ENCODE results near the gene MICALL2.
"Not testable (repeated sequence)": the region's sequence is repeated elsewhere in the genome, so short reads cannot be mapped to it uniquely, and the experiment has no call there.

MICALL2 gene

DNA sequence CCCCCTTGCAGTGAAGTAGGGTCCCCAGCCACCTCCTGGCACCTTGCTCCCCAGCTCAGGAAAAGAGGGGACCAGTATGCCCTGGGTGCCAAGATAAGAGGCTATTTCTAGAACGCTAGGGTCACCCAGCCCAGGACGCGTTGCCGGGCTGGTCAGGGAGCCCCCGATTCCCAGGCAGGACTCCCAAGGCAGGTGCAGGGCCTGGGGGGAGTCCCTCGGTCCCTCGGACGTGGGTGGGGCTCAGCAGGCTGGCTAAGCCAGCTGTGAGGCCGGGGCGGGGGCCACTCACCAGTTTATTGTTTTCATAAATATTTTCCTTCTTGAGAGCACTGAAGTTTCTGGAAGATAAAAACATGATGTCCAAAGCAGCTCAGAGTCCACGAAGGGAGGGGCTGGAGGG is 9.3 kb downstream of the MICALL2 start:
- H3K4me3 ChIP-seq (ENCODE audit: low read depth, low read length), result no peak overlapping the region
- no peak for DNase-seq (ENCODE audit: low read depth)
- TF ChIP-seq, protein P1, sequence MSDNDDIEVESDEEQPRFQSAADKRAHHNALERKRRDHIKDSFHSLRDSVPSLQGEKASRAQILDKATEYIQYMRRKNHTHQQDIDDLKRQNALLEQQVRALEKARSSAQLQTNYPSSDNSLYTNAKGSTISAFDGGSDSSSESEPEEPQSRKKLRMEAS (IDR thresholded peaks at IDR 0.05; ENCODE audit: low read depth, low read length), result no peak
- no peak for TF ChIP-seq MYC (IDR thresholded peaks at IDR 0.05; ENCODE audit: low read depth, low read length)

DNA sequence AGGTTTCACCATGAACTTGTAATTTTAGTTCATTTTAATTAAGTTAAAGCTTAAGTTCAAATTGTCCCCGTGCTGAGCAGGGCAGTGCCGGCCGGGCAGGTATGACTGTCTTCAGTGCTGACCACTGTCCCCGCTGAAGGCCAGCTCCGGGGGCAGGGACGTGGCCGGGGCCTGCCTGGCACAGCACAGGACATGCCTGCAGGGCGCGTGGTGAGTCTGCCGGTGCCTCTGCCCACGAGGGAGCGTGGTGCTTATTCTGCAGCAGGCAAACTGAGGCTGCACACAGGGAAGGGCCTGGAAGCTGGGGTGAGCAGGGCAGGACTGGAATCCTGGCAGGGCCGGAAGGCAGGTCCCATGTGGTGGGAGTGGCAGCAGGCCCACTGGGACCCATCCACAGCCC is 9.8 kb downstream of the MICALL2 start:
- no peak overlapping the region for H3K4me3 ChIP-seq (ENCODE audit: low read depth, low read length)
- TF ChIP-seq, protein P1 (IDR thresholded peaks at IDR 0.05; ENCODE audit: low read depth, low read length), result no peak
- TF ChIP-seq POLR2A (IDR thresholded peaks at IDR 0.05; ENCODE audit: extremely low read depth, insufficient read length) (no peak), MYC (IDR thresholded peaks at IDR 0.05; ENCODE audit: low read depth, low read length) (no peak)
- TF ChIP-seq, protein P2, sequence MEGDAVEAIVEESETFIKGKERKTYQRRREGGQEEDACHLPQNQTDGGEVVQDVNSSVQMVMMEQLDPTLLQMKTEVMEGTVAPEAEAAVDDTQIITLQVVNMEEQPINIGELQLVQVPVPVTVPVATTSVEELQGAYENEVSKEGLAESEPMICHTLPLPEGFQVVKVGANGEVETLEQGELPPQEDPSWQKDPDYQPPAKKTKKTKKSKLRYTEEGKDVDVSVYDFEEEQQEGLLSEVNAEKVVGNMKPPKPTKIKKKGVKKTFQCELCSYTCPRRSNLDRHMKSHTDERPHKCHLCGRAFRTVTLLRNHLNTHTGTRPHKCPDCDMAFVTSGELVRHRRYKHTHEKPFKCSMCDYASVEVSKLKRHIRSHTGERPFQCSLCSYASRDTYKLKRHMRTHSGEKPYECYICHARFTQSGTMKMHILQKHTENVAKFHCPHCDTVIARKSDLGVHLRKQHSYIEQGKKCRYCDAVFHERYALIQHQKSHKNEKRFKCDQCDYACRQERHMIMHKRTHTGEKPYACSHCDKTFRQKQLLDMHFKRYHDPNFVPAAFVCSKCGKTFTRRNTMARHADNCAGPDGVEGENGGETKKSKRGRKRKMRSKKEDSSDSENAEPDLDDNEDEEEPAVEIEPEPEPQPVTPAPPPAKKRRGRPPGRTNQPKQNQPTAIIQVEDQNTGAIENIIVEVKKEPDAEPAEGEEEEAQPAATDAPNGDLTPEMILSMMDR (IDR thresholded peaks at IDR 0.05; ENCODE audit: low read depth, low read length), result no peak
- DNase-seq (ENCODE audit: low read depth), result no peak

DNA sequence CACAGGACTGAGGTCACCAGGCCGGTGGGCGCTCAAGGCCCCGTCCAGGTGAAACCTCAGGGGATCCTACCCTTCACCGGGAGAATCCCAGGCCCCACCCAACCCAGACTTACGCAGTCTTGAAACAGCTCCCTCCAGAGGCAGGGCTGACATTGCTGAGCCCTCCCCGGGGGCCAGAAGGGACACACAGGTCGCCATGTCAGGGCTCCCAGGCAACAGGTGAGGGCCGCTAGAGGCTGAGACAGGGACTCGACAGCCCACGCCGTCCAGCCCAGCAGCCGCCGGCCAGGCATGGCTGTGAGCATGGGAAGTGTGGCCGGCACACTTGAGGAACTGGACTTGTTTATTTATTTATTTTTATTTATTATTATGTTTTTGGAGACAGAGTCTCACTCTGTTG is 10.3 kb downstream of the MICALL2 start:
- TF ChIP-seq, protein P2 (IDR thresholded peaks at IDR 0.05; ENCODE audit: low read depth, low read length), result peak; percentile 29
- no peak for TF ChIP-seq POLR2A (IDR thresholded peaks at IDR 0.05; ENCODE audit: extremely low read depth, insufficient read length)
- DNase-seq (ENCODE audit: low read depth), result no peak

DNA sequence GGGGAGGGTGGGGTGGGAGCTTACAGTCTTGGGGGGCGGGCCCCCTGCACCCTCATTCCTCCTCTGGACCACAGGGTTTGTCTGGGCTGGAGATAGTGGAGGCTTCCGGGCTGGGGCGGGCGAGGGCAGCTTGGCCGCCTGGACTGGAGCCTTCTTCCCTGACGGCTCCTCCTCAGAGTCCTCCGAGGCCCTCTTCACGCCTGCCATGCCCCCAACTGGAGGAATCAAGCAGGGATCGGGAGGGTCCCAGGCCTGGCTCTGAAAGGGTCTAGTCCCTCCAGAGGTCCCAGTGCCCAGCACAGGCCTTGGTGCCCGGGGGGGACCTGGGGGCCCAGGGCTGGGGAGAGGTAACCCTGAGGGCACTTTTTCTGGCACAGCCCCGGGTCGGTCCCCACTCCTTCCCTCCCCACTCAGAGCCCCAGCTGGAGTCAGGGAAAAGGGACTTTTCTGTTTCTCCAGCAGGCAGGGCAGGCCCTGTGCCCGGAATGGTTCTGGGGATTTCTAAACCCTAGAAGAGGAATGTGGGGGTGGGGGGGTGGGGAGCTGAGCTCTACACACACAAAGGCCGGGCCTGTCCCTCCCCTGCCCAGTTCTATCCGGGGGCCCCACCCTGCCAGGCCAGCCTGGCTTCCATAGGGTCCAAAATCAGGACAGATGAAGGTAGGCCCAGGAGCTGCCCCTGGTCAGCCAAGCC is 11.6 kb downstream of the MICALL2 start:
- no peak overlapping the region for H3K4me3 ChIP-seq (ENCODE audit: low read depth, low read length)
- DNase-seq (ENCODE audit: low read depth), result no peak
- TF ChIP-seq, protein P1 (IDR thresholded peaks at IDR 0.05; ENCODE audit: low read depth, low read length), result no peak
- TF ChIP-seq POLR2A (IDR thresholded peaks at IDR 0.05; ENCODE audit: extremely low read depth, insufficient read length) (no peak), MYC (IDR thresholded peaks at IDR 0.05; ENCODE audit: low read depth, low read length) (no peak)
- TF ChIP-seq, protein P2 (IDR thresholded peaks at IDR 0.05; ENCODE audit: low read depth, low read length), result no peak

More for the DNA sequence above, 10.3 kb downstream of the MICALL2 start:
- no peak overlapping the region for H3K4me3 ChIP-seq (ENCODE audit: low read depth, low read length)

DNA sequence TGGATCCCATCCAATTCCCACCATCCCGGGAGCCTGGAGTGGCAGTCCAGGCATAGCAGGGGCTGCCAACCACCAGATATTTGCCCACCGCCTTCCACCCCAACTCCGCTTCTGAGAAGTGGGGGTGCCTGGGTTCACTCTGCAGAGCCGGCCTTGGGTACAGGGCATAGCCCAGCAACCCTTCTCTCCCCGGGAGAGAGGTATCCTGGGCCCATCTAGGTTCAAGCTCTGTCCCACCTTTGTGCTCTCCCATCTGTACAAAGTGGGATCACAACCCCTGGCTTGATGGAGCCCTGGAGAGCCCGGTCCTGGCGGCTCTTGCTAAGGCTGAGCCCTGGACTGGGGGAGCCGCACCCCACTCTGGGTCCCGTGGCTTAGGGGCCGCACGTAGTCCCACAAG is 12.2 kb downstream of the MICALL2 start:
- no peak overlapping the region for H3K4me3 ChIP-seq (ENCODE audit: low read depth, low read length)
- TF ChIP-seq MYC (IDR thresholded peaks at IDR 0.05; ENCODE audit: low read depth, low read length), result no peak
- TF ChIP-seq, protein P1 (IDR thresholded peaks at IDR 0.05; ENCODE audit: low read depth, low read length), result no peak
- no peak for TF ChIP-seq POLR2A (IDR thresholded peaks at IDR 0.05; ENCODE audit: extremely low read depth, insufficient read length)
- TF ChIP-seq, protein P2 (IDR thresholded peaks at IDR 0.05; ENCODE audit: low read depth, low read length), result no peak
- no peak for DNase-seq (ENCODE audit: low read depth)

DNA sequence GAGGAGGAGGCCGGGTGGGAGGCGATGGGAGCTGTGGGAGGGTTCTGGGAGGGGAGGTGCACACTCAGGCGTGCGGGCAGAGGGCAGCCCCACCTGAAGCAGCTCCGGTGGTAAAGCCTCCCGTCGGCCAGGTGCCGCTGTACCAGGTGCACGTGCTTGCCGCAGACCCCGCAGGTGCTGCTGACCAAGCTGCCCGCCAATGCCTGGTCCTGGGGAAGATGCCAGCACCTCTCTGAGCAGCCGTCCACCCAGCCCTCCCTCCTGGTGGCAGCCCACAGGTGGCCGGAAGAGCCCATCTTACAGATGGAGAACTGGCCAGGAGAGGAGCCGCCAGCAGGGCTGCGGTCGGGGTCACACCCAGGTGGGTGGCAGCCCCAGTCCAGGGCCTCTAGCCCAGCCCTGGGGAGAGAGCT is 12.6 kb downstream of the MICALL2 start:
- H3K4me3 ChIP-seq (ENCODE audit: low read depth, low read length), result no peak overlapping the region
- DNase-seq (ENCODE audit: low read depth), result no peak
- TF ChIP-seq, protein P2 (IDR thresholded peaks at IDR 0.05; ENCODE audit: low read depth, low read length), result no peak
- TF ChIP-seq, protein P1 (IDR thresholded peaks at IDR 0.05; ENCODE audit: low read depth, low read length), result no peak
- TF ChIP-seq MYC (IDR thresholded peaks at IDR 0.05; ENCODE audit: low read depth, low read length) (no peak), POLR2A (IDR thresholded peaks at IDR 0.05; ENCODE audit: extremely low read depth, insufficient read length) (no peak)

DNA sequence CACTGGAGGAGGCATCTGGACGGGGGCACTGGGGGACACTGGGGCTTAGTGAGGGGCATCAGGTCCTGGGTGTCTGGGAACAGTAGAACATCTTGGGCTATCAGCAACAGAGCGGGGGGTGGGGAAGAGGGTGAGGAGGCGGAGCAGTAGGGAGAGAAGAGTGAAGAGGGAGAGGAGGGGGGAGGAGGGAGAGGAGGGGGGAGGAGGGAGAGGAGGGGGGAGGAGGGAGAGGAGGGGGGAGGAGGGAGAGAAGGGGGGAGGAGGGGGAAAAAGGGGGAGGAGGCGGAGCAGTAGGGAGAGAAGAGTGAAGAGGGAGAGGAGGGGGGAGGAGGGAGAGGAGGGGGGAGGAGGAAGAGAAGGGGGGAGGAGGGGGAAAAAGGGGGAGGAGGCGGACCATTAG is 13.2 kb downstream of the MICALL2 start:
- H3K4me3 ChIP-seq (ENCODE audit: low read depth, low read length); DNase-seq (ENCODE audit: low read depth): not testable (repeated sequence)

All from NB4 (cell line).